HG02885 (cell line): ENCODE measurements around the gene TMEM204.

Experiments
- ATAC-seq: cut with Tn5 transposase; IDR thresholded peaks from one replicate; pipeline ENCODE4 v1.9.1; 2021; ENCODE audit warnings: mild to moderate bottlenecking; ENCODE audit not compliant: unreplicated experiment, poor library complexity

The TMEM204 gene

DNA sequence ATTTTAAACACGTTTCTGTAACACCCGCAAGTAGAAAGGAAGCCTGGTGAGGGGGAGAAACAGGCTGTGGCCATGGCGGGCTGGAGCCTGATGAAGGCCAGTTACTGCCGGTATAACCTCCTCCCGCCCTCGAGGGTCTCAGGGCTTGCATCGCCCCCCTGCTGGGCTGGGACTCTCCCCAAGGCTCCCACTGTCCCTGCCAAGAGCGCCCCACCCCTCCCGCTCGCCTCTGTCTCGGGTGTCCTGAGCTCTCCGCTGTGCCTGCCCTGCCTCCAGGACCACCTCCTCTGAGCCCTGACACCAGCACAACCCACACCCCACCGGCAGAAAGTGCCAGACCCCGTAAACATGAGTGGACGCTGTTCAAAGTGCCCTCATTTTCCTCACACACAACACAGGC lies 18.7 kb downstream of the TMEM204 start:
- ATAC-seq, result no peak

DNA sequence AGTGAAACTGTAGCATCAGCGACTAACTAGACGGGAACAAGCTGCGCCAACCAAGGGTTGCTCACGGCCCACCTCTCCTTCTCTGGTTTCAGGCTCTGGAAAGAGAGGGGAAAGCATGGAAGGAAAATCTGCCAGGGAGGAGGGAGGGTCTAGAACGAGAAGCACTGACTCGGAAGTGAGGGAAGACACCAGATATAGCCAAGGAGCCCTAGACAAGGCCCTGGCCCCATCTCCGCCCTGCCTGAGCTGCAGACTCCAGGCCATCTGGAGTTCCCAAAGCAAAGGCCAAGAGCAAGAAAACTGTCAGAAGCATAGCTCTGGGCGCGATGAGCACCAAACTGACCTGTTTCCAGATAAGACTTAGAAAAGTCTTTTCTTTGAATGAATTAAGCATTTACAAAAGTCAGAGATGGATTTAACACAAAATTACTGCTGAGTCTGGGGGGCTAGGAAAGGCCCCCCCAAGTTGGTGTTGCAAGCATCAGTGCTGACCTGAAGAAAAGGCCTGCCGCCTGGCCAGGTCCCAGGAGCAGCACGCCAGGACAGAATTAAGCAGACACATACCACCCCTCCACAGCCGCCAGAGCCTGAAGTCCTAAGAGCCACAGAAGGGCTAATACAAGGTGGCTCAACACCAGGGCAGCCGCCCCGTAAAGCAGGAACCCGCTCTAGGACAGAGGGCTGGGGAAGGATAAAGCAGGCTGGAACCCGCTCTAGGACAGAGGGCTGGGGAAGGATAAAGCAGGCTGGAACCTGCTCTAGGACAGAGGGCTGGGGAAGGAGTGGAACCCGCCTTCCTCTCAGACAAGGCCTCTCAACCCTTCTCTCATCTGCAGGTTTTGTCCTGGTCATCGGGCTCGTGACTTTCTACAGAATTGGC lies 20.7 kb downstream of the TMEM204 start:
- no peak for ATAC-seq

DNA sequence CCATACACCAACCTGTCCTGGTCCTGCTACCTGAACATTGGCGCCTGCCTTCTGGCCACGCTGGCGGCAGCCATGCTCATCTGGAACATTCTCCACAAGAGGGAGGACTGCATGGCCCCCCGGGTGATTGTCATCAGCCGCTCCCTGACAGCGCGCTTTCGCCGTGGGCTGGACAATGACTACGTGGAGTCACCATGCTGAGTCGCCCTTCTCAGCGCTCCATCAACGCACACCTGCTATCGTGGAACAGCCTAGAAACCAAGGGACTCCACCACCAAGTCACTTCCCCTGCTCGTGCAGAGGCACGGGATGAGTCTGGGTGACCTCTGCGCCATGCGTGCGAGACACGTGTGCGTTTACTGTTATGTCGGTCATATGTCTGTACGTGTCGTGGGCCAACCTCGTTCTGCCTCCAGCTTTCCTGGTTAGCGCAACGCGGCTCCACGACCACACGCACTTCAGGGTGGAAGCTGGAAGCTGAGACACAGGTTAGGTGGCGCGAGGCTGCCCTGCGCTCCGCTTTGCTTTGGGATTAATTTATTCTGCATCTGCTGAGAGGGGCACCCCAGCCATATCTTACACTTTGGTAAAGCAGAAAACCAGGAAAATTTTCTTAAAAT lies 21.5 kb downstream of the TMEM204 start:
- no peak for ATAC-seq

DNA sequence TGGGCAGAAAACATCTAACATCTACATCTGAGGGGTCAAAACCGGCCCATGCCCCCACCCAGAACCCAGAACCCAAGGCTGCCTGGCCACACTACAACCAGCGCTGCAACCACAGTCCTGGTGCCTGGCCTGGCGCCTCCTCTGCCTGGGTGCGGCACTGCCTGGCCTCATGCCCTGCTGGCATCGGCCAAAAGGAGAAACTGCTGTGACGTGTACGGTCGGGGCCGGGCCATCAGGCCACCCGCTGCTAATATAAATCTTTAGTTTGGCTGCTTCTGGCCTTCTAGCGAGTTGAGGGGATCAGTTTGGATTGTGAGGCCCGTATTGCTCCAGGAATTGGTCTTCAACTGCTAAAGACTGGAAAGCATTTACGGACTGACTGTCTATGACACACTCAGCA lies 22.8 kb downstream of the TMEM204 start:
- ATAC-seq, result no peak

DNA sequence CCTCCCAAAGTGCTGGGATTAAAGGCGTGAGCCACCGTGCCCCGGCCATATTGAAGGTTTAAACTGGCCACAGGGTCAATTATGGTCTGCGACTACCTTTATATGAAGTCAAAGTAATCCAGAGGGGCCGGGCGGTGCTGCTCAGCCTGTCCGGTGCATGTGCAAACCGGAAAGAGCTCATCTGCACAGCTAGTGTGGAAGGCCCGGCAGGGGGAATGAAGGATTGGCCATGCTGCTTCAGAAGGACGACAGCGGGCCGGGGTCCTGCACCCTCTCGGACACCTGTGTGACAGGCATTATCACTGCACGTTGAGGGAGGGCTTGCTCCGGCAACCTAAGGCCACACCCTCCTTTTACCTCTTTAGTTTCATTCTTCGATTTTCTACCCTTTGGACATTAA lies 23.6 kb downstream of the TMEM204 start:
- no peak for ATAC-seq

DNA sequence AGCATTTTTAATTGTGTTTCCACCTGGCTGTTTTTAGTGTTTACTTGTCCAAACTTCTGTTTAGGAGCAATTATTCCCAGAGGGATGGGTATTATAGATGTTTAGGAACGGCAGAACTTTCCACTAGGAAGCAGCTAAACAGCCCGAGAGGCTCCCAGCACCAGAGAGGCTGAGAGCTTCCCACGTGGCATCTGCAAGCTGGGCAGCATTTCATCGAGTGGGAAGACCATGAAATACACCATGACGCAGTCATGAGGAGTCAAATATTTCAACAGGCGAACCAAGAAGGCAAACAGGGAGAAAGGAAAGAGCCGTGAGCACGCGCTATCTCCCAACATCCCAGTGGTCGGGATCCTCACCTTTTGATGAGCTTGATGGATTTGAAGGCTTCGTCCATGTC lies 24.1 kb downstream of the TMEM204 start:
- no peak for ATAC-seq

DNA sequence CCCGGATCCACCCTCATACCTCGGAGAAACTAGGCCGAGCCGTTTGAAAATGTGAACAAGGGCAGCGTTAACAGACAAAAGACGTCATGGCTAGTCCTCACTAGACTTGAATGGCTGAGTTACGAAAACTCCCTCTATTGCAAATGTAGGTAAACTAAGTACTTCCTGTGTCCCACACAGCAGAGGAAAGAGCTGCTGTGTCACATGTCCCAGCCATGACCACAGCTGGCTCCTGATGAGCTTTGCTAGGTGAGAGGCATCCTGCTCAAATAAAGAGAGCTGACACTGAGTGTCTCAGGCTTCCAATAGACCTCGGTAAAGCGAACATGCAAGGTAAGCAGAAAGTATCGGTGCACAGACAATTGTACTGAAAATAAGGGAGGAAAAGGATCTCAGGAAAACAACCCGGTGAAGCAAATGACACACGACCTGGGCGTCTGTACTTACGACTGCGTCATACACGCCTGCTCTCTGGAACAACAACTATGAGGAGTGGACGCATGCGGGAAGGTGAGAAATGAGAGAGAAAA lies 26.0 kb downstream of the TMEM204 start:
- ATAC-seq, result no peak

DNA sequence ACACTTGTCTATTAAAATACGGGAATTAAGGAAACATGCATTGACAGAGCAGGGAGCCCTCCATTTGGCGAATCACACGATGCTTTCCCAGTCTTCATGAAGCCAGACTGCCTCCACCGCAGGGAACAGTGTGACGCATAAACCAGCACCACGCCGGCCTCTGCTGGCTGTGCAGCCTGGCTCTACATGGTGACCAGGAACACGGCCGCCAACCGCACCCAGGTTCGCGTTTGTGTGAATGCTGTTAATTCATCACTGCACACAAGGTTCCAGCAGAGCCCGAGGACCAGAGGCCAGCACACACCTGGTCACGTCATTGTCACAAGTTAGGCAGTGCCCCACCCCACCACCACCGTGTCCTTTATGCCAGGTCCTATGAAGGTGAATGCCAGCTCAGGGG lies 26.7 kb downstream of the TMEM204 start:
- ATAC-seq, result no peak

DNA sequence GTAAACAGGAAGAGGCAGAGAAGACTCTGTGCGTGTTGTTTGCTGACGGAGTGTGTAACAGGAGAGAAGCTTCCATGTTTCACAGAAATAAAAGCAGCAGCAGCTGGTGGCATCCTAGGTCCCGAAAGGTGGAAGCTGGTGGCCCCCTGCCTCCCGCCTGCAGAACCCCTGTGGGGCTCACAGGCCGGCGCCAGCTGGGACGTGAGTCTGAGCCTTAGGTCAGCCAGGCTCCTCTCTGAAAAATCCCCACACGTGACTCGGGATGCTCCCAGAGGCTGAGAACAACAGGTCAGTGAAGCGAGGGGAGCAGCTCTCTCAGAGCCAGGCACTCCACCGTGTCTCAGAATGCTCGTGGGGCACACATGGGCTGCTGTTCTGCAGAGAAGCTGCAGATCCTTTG lies 27.4 kb downstream of the TMEM204 start:
- ATAC-seq, result no peak

DNA sequence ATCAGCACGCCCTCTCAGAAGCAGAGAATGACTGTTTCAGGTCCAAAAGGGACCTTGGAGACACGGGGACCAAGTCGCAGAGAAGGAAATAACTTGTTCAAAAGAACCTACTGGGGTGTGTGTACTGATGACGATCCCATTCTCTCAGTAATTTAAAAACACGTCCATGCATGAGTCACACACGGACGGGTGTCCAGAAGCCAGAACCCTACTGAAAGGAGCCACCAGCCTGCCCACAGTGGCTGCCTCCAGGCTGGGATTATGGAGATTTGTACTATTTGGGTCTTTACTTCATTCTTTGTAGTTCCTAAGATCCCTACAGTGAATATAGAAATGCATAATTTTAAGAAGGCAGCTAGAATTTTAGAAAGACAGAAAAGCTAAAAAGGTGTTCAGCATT lies 27.8 kb downstream of the TMEM204 start:
- ATAC-seq, result no peak

DNA sequence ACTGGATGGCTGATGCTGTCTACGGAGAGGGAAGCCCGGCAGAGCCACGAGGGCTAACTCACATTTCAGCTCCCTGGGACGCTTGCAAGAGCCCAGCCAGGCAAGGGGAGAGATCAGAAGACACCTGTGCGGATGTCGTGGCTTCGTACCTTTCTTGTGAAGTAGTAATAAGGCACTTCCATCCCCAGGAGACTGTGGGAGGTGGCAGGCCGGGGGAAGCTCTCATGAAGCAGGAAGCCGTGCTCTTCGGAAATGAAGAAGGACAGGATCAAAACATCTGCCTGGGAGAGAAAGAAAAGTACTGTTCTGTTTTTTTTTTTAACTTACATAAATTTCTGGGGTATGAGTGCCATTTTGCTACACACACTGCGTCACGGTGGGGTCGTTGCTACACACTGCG lies 28.4 kb downstream of the TMEM204 start:
- no peak for ATAC-seq

DNA sequence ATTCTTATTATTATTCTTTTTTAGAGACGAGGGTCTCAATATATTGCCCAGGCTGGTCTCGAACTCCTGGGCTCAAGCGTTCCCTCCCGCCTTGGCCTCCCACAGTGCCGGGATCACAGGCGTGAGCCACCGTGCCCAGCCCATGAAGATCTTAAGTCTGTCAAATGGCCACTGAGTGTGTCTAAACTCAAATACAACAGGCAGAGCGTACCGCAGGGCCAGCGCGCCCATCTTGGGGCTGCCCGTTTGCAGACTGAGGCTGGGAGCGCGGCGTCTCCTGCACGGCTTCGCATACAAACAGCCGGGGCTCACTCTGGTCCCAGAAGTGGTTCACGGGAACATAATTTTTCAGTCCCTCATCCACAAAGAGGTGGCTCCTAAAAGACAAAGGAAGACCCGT lies 30.3 kb downstream of the TMEM204 start:
- no peak for ATAC-seq

DNA sequence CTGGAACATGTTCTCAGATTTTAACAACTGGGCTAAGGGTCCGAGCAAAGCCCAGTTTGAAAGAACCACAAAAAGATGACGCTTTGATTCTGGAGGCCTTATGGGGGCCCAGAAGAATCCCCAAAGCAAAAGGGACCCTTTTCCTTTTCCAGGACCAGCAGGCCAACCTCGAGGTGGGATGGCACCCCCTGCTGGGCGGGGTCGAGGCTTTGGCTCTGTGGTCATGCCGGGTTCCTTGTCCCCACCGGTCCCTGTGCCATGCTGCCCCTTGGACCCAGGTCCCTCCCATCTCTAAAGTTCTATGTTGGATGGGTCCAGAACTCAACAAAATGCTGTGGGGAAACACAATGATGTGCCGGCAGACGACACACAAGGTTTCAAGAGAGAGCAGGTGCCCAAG lies 30.9 kb downstream of the TMEM204 start:
- no peak for ATAC-seq

DNA sequence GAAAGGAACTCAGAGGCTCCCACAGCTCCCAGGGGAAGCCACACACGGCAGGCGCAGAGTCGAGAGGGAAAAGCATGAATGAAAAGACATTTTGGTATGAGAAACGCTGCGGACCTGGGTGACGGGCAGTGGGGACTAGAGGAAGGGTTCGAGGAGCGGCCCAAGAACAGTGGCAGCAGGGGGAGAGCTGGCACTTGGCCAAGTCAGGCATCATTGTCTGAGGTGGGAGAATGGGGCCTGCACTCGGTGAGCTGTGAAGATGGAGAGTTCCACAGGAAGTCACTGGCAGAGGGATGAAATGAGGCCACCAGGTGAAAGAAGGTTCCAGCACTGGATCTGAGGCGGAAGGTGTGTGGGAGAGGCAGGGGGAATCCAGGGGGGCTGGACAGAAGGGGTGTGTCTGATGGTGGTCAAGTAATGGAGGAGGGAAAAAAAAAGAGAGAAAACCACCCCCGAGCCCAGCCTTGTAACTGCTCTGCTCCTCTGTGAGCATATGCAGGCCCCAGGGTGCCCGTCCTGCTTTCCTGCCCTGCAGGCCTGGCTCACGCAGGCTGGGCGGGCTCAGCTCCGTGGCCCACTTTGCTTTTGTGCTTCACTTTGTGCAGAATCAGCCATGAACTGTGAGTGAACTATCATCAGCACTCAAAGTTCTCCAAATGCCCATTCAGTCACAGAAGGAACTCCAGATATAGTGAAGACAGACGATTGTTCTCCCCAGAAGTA lies 31.8 kb downstream of the TMEM204 start:
- ATAC-seq, result no peak

DNA sequence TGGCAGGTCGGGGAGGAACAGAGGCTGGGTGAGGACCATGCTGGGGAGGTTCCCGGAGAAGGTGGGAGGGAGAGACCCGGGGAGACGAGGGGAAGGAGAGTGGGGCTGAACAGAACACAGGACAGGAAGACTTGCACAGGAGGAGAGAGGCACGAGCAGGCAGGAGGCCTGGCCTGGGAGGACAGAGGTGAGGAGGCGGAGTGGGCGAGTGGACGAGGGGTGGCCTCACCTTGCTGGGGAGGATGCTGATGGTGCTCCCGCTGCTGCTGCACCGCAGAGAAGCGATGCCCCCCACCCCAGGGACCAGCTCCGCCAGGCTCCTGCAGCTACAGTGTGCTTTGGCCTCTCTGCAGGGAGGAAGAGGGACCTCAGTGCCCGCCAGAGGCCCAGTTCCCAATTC lies 34.5 kb downstream of the TMEM204 start:
- no peak for ATAC-seq

DNA sequence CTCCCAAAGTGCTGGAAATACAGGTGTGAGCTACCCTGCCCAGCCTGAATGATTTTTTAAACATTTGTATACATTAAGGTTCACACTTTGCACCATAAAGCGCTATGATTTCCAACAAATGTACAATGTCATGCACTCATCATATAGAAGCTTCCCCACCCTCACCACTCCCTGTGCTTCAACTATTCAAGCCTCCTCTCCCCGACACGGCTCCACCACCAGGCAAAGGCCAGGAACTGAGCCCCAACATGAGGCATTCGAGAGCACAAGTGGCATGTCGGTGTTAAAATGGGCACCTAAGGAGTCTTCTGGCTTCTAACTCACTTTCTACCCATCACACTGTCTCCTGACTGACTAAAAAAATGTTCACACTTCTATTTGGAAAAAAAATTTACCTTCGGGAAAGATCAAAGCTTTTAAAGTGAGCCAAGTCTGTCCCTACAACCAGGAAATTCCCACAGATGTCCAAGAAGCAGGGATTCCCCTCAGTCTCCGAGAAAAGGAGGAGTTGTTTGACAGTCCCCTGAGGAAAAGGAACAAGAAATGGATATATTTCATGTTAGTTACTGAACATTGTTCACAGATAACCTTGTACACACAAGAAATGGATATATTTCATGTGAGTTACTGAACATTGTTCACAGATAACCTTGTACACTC lies 37.7 kb downstream of the TMEM204 start:
- ATAC-seq, result no peak

DNA sequence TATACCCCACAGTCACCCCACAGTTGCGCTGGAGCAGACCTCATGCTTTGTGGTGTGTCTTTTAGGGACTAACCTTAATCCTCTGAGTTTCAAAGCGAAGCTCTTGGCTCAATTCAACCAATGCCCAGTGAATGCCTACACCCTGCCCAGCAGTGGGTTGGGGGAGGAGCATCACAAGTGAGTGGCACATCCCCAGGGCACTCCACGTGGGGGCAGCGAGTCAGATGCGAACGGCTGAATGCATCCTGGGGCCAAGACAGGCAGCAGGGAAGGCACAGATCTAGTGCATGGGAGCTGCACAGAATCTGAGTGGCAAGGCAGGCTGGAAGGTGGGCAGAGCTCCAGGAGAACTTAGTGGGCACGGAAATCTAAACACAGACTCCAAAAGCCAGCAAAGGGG lies 39.2 kb downstream of the TMEM204 start:
- ATAC-seq, result no peak

DNA sequence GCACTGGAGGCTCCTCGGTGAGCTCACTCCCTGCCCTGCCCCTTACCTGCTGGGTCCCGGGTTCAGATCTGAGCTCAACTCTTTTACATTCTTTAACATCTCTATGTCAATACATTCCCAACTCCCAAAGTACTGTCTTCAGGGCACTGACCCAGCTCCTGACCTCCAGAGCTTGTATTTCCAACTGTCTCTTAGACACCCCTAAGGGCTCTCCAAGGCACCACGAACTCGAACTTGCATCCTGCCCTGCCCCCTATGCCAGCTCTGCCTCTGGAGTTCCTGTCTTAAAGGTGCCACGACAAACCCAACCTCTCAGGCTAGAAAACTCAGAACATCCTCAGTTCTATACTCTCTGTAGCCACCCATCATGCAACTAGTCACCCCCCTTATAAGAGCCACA lies 39.8 kb downstream of the TMEM204 start:
- ATAC-seq, result no peak

DNA sequence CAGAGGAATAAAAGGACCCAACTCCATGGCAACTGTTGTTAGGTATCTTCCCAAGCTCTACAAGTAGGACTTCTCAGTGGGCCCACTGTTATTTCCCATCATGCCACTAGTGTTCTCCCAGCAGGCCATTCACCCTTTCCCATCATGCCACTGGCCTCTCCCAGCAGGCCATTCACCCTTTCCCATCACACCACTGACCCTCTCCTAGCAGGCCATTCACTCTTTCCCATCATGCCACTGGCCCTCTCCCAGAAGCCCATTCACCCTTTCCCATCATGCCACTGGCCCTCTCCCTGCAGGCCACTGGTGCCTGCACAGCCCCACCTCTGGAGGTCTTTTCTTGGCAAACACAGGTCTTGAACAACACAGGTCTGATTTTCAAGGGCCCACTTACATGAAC lies 42.1 kb downstream of the TMEM204 start:
- no peak for ATAC-seq

DNA sequence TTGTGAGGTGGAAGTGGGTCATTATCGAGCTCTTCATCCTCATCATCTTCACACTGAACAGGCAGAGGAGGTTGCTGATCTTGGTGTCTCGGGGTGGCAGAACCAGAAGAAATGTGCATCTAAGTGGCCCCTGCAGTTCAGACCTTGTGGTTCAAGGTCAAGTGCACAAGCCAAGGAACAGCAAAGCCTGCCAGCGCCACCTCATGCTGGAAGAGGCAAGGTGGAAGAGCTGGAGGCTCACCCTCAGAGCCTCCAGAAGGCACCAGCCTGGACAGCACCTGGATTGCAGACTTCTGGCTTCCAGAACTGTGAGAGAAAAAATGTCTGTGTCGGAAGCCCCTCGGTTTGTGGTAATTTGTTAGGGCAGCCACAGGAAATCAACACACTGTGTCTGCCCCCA lies 45.7 kb downstream of the TMEM204 start:
- no peak for ATAC-seq

DNA sequence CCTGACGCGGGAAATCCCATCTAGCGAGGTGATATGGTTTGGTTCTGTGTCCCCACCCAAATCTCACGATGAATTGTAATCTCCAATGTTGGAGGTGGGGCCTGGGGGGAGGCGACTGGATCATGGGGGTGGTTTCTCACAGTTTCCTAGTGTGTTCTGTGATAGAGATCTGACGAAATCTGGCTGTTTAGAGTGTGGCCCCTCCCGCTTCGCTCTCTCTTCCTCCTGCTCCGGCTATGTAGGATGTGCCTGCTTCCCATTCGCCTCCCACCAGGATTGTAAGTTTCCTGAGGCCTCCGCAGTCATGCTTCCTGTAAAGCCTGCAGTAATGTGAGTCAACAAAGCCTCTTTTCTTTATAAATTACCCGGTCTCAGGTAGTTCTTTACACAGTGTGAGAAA lies 46.8 kb downstream of the TMEM204 start:
- no peak for ATAC-seq
